ENCODE data around the gene SEC23A.

GRCh38 chr14:39035336-39035735 lies 67.7 kb downstream of the SEC23A start:
- TF ChIP-seq ZFP69B (tag by site-specific recombination; IDR thresholded peaks at IDR 0.05): no peak
- TF ChIP-seq ZNF148 (tag by site-specific recombination; IDR thresholded peaks at IDR 0.05; ENCODE audit: borderline replicate concordance): no peak
- TF ChIP-seq KLF10 (tag by site-specific recombination; IDR thresholded peaks at IDR 0.05): no peak

All from HEK293 (cell line).